ENCODE results near the gene SYT1. TPM values are rescaled to one million over a fixed set of nuclear protein-coding genes. Genes with fewer than 3 reads are reported as not detected.

The SYT1 gene
- total and polyA plus RNA-seq, 7 donors, result 2.8 to 20.0 (median 10.6) TPM; not detected in 1

- intact Hi-C loops (cut with DNase I), result no loop called here
- no peaks in the 10 kb centered on the region for H3K36me3 ChIP-seq
- peaks cover 0 to 2% (median 0%) of the 10 kb centered on the region in 4 donors for H3K9me3 ChIP-seq
- TF ChIP-seq CTCF (IDR thresholded peaks at IDR 0.05) (no peak), POLR2A (IDR thresholded peaks at IDR 0.05) (no peak), POLR2AphosphoS5 (IDR thresholded peaks at IDR 0.05) (peak in 3 of 4 donors; percentile 43 to 72 (median 59)), EP300 (IDR thresholded peaks at IDR 0.05) (peak in 1 of 4 donors; percentile 15)
- H3K4me3 ChIP-seq, result no peak overlapping the region
- peak overlapping the region in 3 of 4 donors; percentile 43 to 54 (median 51) for H3K27ac ChIP-seq
- peaks cover 0 to 20% (median 3%) of the 10 kb centered on the region in 4 donors for H3K4me1 ChIP-seq
- DNase-seq, result no peak
- H3K27me3 ChIP-seq, result no peaks in the 10 kb centered on the region
- 86 to 89% methylated on average over 11 of the region's 11 CpGs for WGBS, 2 donors
Observed at GRCh38 chr12:78951803-78952551, 87.4 kb downstream of the SYT1 start.

GRCh38 chr12:78952552-78952929 lies 88.0 kb downstream of the SYT1 start:
- no peak for TF ChIP-seq CTCF (IDR thresholded peaks at IDR 0.05)
- TF ChIP-seq POLR2AphosphoS5 (IDR thresholded peaks at IDR 0.05), result no peak
- TF ChIP-seq EP300 (IDR thresholded peaks at IDR 0.05), result no peak
- TF ChIP-seq POLR2A (IDR thresholded peaks at IDR 0.05), result no peak
- Histone ChIP-seq H3K36me3 (no peaks in the 10 kb centered on the region), H3K27me3 (no peaks in the 10 kb centered on the region), H3K9me3 (peaks cover 0 to 2% (median 0%) of the 10 kb centered on the region in 4 donors), H3K4me3 (no peak overlapping the region), H3K27ac (peak overlapping the region in 3 of 4 donors; percentile 30 to 54 (median 51)), H3K4me1 (peaks cover 0 to 20% (median 3%) of the 10 kb centered on the region in 4 donors)
- no peak for DNase-seq
- WGBS, 2 donors, result 93 to 96% methylated on average over 1 of the region's 1 CpG
- intact Hi-C loops (cut with DNase I), result no loop called here

GRCh38 chr12:78958941-78959340 lies 94.4 kb downstream of the SYT1 start:
- Histone ChIP-seq H3K4me3 (no peak overlapping the region), H3K36me3 (no peaks in the 10 kb centered on the region), H3K4me1 (peaks cover 0 to under 1% (median 0%) of the 10 kb centered on the region in 4 donors), H3K9me3 (no peaks in the 10 kb centered on the region), H3K27ac (no peak overlapping the region), H3K27me3 (no peaks in the 10 kb centered on the region)
- TF ChIP-seq POLR2AphosphoS5 (IDR thresholded peaks at IDR 0.05) (no peak), EP300 (IDR thresholded peaks at IDR 0.05) (no peak), CTCF (IDR thresholded peaks at IDR 0.05) (no peak), POLR2A (IDR thresholded peaks at IDR 0.05) (no peak)
- intact Hi-C loops (cut with DNase I), result no loop called here
- WGBS, 2 donors, result 91 to 92% methylated on average over 3 of the region's 3 CpGs
- no peak for DNase-seq

- no peak for TF ChIP-seq CTCF (IDR thresholded peaks at IDR 0.05)
- Histone ChIP-seq H3K27ac (no peak overlapping the region), H3K36me3 (no peaks in the 10 kb centered on the region), H3K9me3 (no peaks in the 10 kb centered on the region), H3K4me3 (no peak overlapping the region), H3K27me3 (no peaks in the 10 kb centered on the region), H3K4me1 (no peaks in the 10 kb centered on the region)
- DNase-seq, result no peak
- intact Hi-C loops (cut with DNase I), result no loop called here
- 67 to 68% methylated on average over 3 of the region's 3 CpGs for WGBS, 2 donors
Observed at GRCh38 chr12:78959556-78959955, 95.0 kb downstream of the SYT1 start.

- Histone ChIP-seq H3K36me3 (no peaks in the 10 kb centered on the region), H3K4me1 (no peaks in the 10 kb centered on the region), H3K9me3 (no peaks in the 10 kb centered on the region), H3K27me3 (no peaks in the 10 kb centered on the region), H3K27ac (no peak overlapping the region), H3K4me3 (no peak overlapping the region)
- TF ChIP-seq CTCF (IDR thresholded peaks at IDR 0.05), result no peak
- TF ChIP-seq POLR2AphosphoS5 (IDR thresholded peaks at IDR 0.05), result no peak
- no peak for TF ChIP-seq EP300 (IDR thresholded peaks at IDR 0.05)
- no peak for TF ChIP-seq POLR2A (IDR thresholded peaks at IDR 0.05)
- WGBS, 2 donors, result 93% methylated on average over 2 of the region's 2 CpGs
- no peak for DNase-seq
- intact Hi-C loops (cut with DNase I), result no loop called here
Observed at GRCh38 chr12:78961171-78961570, 96.6 kb downstream of the SYT1 start.

Data from sigmoid colon (tissue), 7 donors.